ENCODE data around the gene CHMP2B.
A peak's percentile ranks its signal among the peaks of the same experiment; 100 is the strongest.

The CHMP2B gene

GRCh38 chr3:87227104-87227834, at the start of gene CHMP2B:
Gene CHMP2B, plus strand, starts transcription at chr3:87227309. Its CDS starts 214 bp downstream, at chr3:87227523.
- DNase-seq = peak; percentile 94

GRCh38 chr3:87179642-87180041, 47.5 kb upstream of the CHMP2B start:
- no peak for DNase-seq

GRCh38 chr3:87181551-87181950, 45.6 kb upstream of the CHMP2B start:
- DNase-seq = no peak

- no peak for DNase-seq
These were observed 45.1 kb upstream of the CHMP2B start for GRCh38 chr3:87182023-87182422.

- no peak for DNase-seq
These were observed 40.4 kb upstream of the CHMP2B start for GRCh38 chr3:87186608-87187159.

- DNase-seq = no peak
These were observed 35.9 kb upstream of the CHMP2B start for GRCh38 chr3:87191175-87191574.

- DNase-seq = no peak
These were observed 35.5 kb upstream of the CHMP2B start for GRCh38 chr3:87191641-87192040.

GRCh38 chr3:87196879-87197278, 30.2 kb upstream of the CHMP2B start:
- no peak for DNase-seq

GRCh38 chr3:87197531-87197930, 29.6 kb upstream of the CHMP2B start:
- no peak for DNase-seq

GRCh38 chr3:87198774-87199173, 28.3 kb upstream of the CHMP2B start:
- DNase-seq = no peak

- DNase-seq = no peak
These were observed 27.5 kb upstream of the CHMP2B start for GRCh38 chr3:87199628-87200027.

GRCh38 chr3:87200060-87200647, 27.0 kb upstream of the CHMP2B start:
- DNase-seq = no peak

GRCh38 chr3:87201727-87202126, 25.4 kb upstream of the CHMP2B start:
- no peak for DNase-seq

GRCh38 chr3:87203809-87204208, 23.3 kb upstream of the CHMP2B start:
- no peak for DNase-seq

- DNase-seq = no peak
These were observed 21.0 kb upstream of the CHMP2B start for GRCh38 chr3:87206070-87206469.

- DNase-seq = no peak
These were observed 20.5 kb upstream of the CHMP2B start for GRCh38 chr3:87206635-87207034.

GRCh38 chr3:87207460-87207859, 19.6 kb upstream of the CHMP2B start:
- DNase-seq = no peak

- DNase-seq = no peak
These were observed 18.0 kb upstream of the CHMP2B start for GRCh38 chr3:87209111-87209510.

- DNase-seq = no peak
These were observed 8.5 kb upstream of the CHMP2B start for GRCh38 chr3:87218560-87218959.

- no peak for DNase-seq
These were observed 7.5 kb upstream of the CHMP2B start for GRCh38 chr3:87219611-87220010.

GRCh38 chr3:87225659-87226058, 1.4 kb upstream of the CHMP2B start:
- no peak for DNase-seq

GRCh38 chr3:87227835-87228144, 681 bp downstream of the CHMP2B start:
- DNase-seq = no peak

- no peak for DNase-seq
These were observed 1.2 kb downstream of the CHMP2B start for GRCh38 chr3:87228316-87228715.

GRCh38 chr3:87229113-87229512, 2.0 kb downstream of the CHMP2B start:
- DNase-seq = no peak

- DNase-seq = no peak
These were observed 6.7 kb downstream of the CHMP2B start for GRCh38 chr3:87233805-87234204.
